GM12878 (cell line): ENCODE measurements around the gene HECTD2. TPM values are rescaled to one million over a fixed set of nuclear protein-coding genes. Genes with fewer than 3 reads are reported as not detected.

Experiments
- ATAC-seq: fragments of 200-7000 bp; cut with Tn5 transposase; 3 replicates; pipeline ENCODE4 v1.9.1; 2020; ENCODE audit warnings: mild to moderate bottlenecking, moderate library complexity
- BruUV-seq: library from RNA; stranded (reverse); fragments of 400-500 nt; replicated peaks from 2 replicates; lab custom pipeline; 2021; lab: Mats Ljungman, UMichigan
- CTCF ChIA-PET: fragments of 300-600 bp; sonication (Branson Sonifier 250); formaldehyde crosslinking; extraction: SDS; loops from one replicate; lab custom pipeline; 2021; ENCODE audit warnings: inconsistent platforms; lab: Yijun Ruan, JAX
- POLR2A ChIA-PET: fragments of 350-600 bp; formaldehyde crosslinking; extraction: SDS; loops from one replicate; lab custom pipeline; 2021; ENCODE audit warnings: inconsistent platforms; lab: Charles Lee
- RAD21 ChIA-PET: fragments of 300-600 bp; sonication (Branson Sonifier 250); formaldehyde crosslinking; loops from one replicate; lab custom pipeline; 2023; ENCODE audit warnings: antibody characterized with exemption; ENCODE audit not compliant: unreplicated experiment; lab: Charles Lee
- SMC1A ChIA-PET: fragments of 300-600 bp; sonication (Branson Sonifier 250); formaldehyde crosslinking; loops from one replicate; lab custom pipeline; 2023; ENCODE audit not compliant: unreplicated experiment, uncharacterized antibody; lab: Charles Lee
- DNase-seq: peaks from one replicate; pipeline ENCODE4 v3.0.0-alpha.2; 2011; ENCODE audit warnings: low read depth, low spot score
- FAIRE-seq: peaks from 3 replicates; lab custom pipeline; 2011; peaks lifted over from hg19 to GRCh38; lab: Jason Lieb, UNC
- H2AFZ ChIP-seq: 2 replicates; pipeline ENCODE4 v1.6.0; 2011; ENCODE audit warnings: low read depth, low read length, control low read depth; ENCODE audit not compliant: control insufficient read depth
- H3K27ac ChIP-seq: 2 replicates; pipeline ENCODE4 v1.5.1; 2011; ENCODE audit warnings: control low read depth; ENCODE audit not compliant: control insufficient read depth, insufficient read depth
- H3K27me3 ChIP-seq, 2 experiments: replicated peaks in 1 of 2; 2 replicates each; pipeline versions ENCODE4 v1.6.0 to v1.6.1; 2011; ENCODE audit warnings: low read length in 1 of 2; ENCODE audit not compliant: control insufficient read depth in 2 of 2, insufficient read depth in 2 of 2
- H3K36me3 ChIP-seq, 2 experiments: 2 replicates each; pipeline ENCODE4 v1.5.1; 2011; ENCODE audit warnings: low read length in 1 of 2; ENCODE audit not compliant: control insufficient read depth in 2 of 2, insufficient read depth in 2 of 2
- H3K4me1 ChIP-seq: 2 replicates; pipeline ENCODE4 v1.6.1; 2011; ENCODE audit warnings: mild to moderate bottlenecking, low read length, moderate library complexity, mixed read lengths; ENCODE audit not compliant: control insufficient read depth, insufficient read depth
- H3K4me2 ChIP-seq: 2 replicates; pipeline ENCODE4 v1.6.0; 2011; ENCODE audit warnings: control low read depth; ENCODE audit not compliant: control insufficient read depth, insufficient read depth
- H3K4me3 ChIP-seq: fragments of 200-600 bp; sonication (generic); 2 replicates; pipeline ENCODE4 v1.5.1; 2016
- H3K79me2 ChIP-seq: 2 replicates; pipeline ENCODE4 v1.6.0; 2011; ENCODE audit warnings: low read length; ENCODE audit not compliant: control insufficient read depth, insufficient read depth
- H3K9ac ChIP-seq: 2 replicates; pipeline ENCODE4 v1.8.0; 2011; ENCODE audit warnings: low read length, control low read depth, mixed read lengths; ENCODE audit not compliant: control insufficient read depth, insufficient read depth
- H3K9me3 ChIP-seq: replicated peaks from 3 replicates; pipeline ENCODE4 v1.5.1; 2011; ENCODE audit warnings: mild to moderate bottlenecking, low read length; ENCODE audit not compliant: control insufficient read depth, insufficient read depth
- H4K20me1 ChIP-seq: 2 replicates; pipeline ENCODE4 v1.6.0; 2011; ENCODE audit not compliant: control insufficient read depth, insufficient read depth
- BCL11A ChIP-seq: IDR thresholded peaks from 2 replicates; pipeline ENCODE4 v1.6.1; 2011; ENCODE audit warnings: low read depth, low read length
- BHLHE40 ChIP-seq, 2 experiments: fragments of 450-650 bp in 1 of 2; IDR thresholded peaks; 2 replicates each; pipeline ENCODE4 v1.6.1; 2011 to 2017; ENCODE audit warnings: low read depth in 2 of 2, borderline replicate concordance in 1 of 2, improper control_type of control experiment in 1 of 2, low read length in 1 of 2, mild to moderate bottlenecking in 1 of 2
- CHD2 ChIP-seq: IDR thresholded peaks from 2 replicates; pipeline ENCODE4 v1.6.1; 2011; ENCODE audit warnings: low read depth, low read length, improper control_type of control experiment, borderline replicate concordance
- CUX1 ChIP-seq: IDR thresholded peaks from 2 replicates; pipeline ENCODE4 v1.6.1; 2012; ENCODE audit warnings: improper control_type of control experiment, low read depth, low read length; ENCODE audit not compliant: insufficient replicate concordance
- GATAD2B ChIP-seq: fragments of 450-650 bp; conservative IDR thresholded peaks from 2 replicates; pipeline ENCODE4 v1.6.1; 2017; ENCODE audit warnings: low read depth, mild to moderate bottlenecking, moderate library complexity
- HCFC1 ChIP-seq: fragments of 150-350 bp; IDR thresholded peaks from 2 replicates; pipeline ENCODE4 v1.6.1; 2014; ENCODE audit warnings: low read length
- HDAC2 ChIP-seq: fragments of 200-600 bp; sonication (generic); IDR thresholded peaks from 2 replicates; pipeline ENCODE4 v1.6.1; 2017
- NKRF ChIP-seq: fragments of 450-650 bp; conservative IDR thresholded peaks from 2 replicates; pipeline ENCODE4 v1.6.1; 2017; ENCODE audit warnings: mild to moderate bottlenecking, moderate library complexity
- NR2C2 ChIP-seq: IDR thresholded peaks from 2 replicates; pipeline ENCODE4 v1.6.1; 2011; ENCODE audit warnings: borderline replicate concordance, low read depth; ENCODE audit not compliant: control insufficient read depth, insufficient read length
- RCOR1 ChIP-seq: conservative IDR thresholded peaks from 2 replicates; pipeline ENCODE4 v1.6.1; 2012; ENCODE audit warnings: low read depth, low read length, improper control_type of control experiment
- SP1 ChIP-seq: IDR thresholded peaks from one replicate; pipeline ENCODE4 v1.6.1; 2011; ENCODE audit warnings: low read depth, low read length
- SPI1 ChIP-seq: IDR thresholded peaks from 2 replicates; pipeline ENCODE4 v1.6.1; 2011; ENCODE audit warnings: low read depth, mild to moderate bottlenecking, low read length, moderate library complexity, borderline replicate concordance; ENCODE audit not compliant: insufficient read depth
- YBX1 ChIP-seq: fragments of 450-650 bp; IDR thresholded peaks from 2 replicates; pipeline ENCODE4 v1.6.1; 2016; ENCODE audit warnings: antibody characterized with exemption
- ZBED1 ChIP-seq: IDR thresholded peaks from 2 replicates; pipeline ENCODE4 v1.6.1; 2016; ENCODE audit warnings: borderline replicate concordance
- in situ Hi-C: fragments of 300-500 bp; cut with MboI; formaldehyde crosslinking; loops from 9 replicates; pipeline ENCODE4 v1.14.3; 2018; ENCODE audit warnings: mixed read lengths
- intact Hi-C: fragments of 100-400 bp; cut with micrococcal nuclease; formaldehyde crosslinking; loops from one replicate; pipeline ENCODE4 v1.14.2; 2022; ENCODE audit not compliant: unreplicated experiment
- polyA plus RNA-seq, 11 experiments: library from polyadenylated mRNA; depleted of rRNA in 4 of 11; unstranded in 6 of 11; stranded (reverse) in 5 of 11; fragments of >200 nt; fragmentation: Nextera tagmentation in 4 of 11; fragmentation: Illumina TruSeq in 1 of 11; extraction: Ambion mirVana in 4 of 11; extraction: Trizol in 1 of 11; gene quantifications; 1 replicate in 1 of 11; 2 replicates in 10 of 11; pipeline versions ENCODE4 v1.2.1 to v1.2.3, GENCODE V29; 2011 to 2016; ENCODE audit warnings: inconsistent platforms in 2 of 11, missing spikeins in 2 of 11, low read depth in 1 of 11
- total RNA-seq, 4 experiments: library from RNA; depleted of rRNA in 3 of 4; stranded (reverse); fragments of >200 nt in 3 of 4; fragmentation: Illumina TruSeq in 1 of 4; extraction: Trizol in 1 of 4; gene quantifications; 2 replicates each; pipeline versions ENCODE4 v1.2.1 to v1.2.3, GENCODE V29; 2013 to 2021
- TF ChIP-seq, protein P1 (sequence below): IDR thresholded peaks from 2 replicates; pipeline ENCODE4 v1.6.1; 2012; ENCODE audit warnings: low read depth, low read length, improper control_type of control experiment

The HECTD2 gene
- total and polyA plus RNA-seq, 10 of the 15 experiments (the other 5 are each of a cell fraction or from before 2014, with no cell fraction given) = 0.87 to 3.0 (median 1.7) TPM

DNA sequence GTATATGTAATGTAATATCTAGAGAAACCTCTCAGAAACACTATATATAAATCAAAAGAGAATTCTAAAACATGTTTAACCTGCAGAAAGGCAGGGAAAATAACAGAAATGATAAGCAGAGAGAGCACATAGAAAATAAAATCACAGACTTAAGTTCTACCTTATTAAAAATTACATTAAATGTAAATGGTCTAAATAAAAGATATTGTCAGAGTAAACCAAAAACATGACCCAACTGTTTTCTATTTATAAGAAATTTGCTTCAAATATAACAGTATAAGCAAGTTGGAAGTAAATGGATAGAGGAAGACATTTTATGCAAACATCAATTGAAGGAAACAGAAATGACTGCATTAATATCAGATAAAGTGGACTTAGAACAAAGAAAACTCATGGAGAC is 43.4 kb downstream of the HECTD2 start:
- no TSS peak for BruUV-seq

More for the DNA sequence above, 43.4 kb downstream of the HECTD2 start:
- H3K4me3 ChIP-seq = no peak overlapping the region
- ChIA-PET CTCF (no interaction called here), SMC1A (no interaction called here), POLR2A (no interaction called here)
- H4K20me1 ChIP-seq = no peaks in the 10 kb centered on the region
- no peak for ATAC-seq
- no peak for FAIRE-seq
- in situ Hi-C loops = no loop called here
- no peak overlapping the region for H3K9ac ChIP-seq
- no peak overlapping the region for H3K27ac ChIP-seq
- TF ChIP-seq YBX1 = no peak
- no peak for TF ChIP-seq CHD2
- no peak for TF ChIP-seq NR2C2
- TF ChIP-seq HDAC2 = no peak
- TF ChIP-seq BHLHE40 (IDR thresholded peaks at IDR 0.05; ENCODE audit: borderline replicate concordance in 1 of 2, low read depth in 2 of 2, low read length in 1 of 2) = no peak
- TF ChIP-seq RCOR1 = no peak
- TF ChIP-seq, protein P1, sequence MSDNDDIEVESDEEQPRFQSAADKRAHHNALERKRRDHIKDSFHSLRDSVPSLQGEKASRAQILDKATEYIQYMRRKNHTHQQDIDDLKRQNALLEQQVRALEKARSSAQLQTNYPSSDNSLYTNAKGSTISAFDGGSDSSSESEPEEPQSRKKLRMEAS = no peak
- no peak for TF ChIP-seq SPI1
- TF ChIP-seq BCL11A = no peak
- TF ChIP-seq NKRF = no peak
- no peak for TF ChIP-seq SP1
- no peak for TF ChIP-seq GATAD2B
- TF ChIP-seq CUX1 = no peak
- TF ChIP-seq HCFC1 = no peak
- TF ChIP-seq ZBED1 = no peak
- TF ChIP-seq, all 136 proteins: peak for 0
- no peaks in the 10 kb centered on the region for H3K36me3 ChIP-seq
- no peaks in the 10 kb centered on the region for H3K4me1 ChIP-seq
- intact Hi-C loops = no loop called here
- RAD21 ChIA-PET = no interaction called here
- no peak overlapping the region for H3K4me2 ChIP-seq
- H3K79me2 ChIP-seq = no peaks in the 10 kb centered on the region
- H3K9me3 ChIP-seq = no peaks in the 10 kb centered on the region; the same call in 1 of the 3 replicates
- no peaks in the 10 kb centered on the region for H3K27me3 ChIP-seq
- no peak overlapping the region for H2AFZ ChIP-seq
- DNase-seq = no peak
